Neuronal stem cell (in vitro differentiated cells): ENCODE data around the gene METTL16.

Experiments
- DNase-seq: peaks from one replicate; pipeline ENCODE4 v3.0.0-alpha.2; 2013; ENCODE audit warnings: low spot score
- H2AFZ ChIP-seq: one replicate; pipeline ENCODE4 v1.6.1; 2013; ENCODE audit warnings: mild to moderate bottlenecking, low read length, inconsistent platforms
- H2AK5ac ChIP-seq: 2 replicates; pipeline ENCODE4 v1.6.1; 2013; ENCODE audit warnings: low read depth, mild to moderate bottlenecking, inconsistent platforms, low read length, moderate library complexity, mixed read lengths
- H2BK120ac ChIP-seq: 2 replicates; pipeline ENCODE4 v1.6.1; 2013; ENCODE audit warnings: low read depth, mild to moderate bottlenecking, inconsistent platforms, low read length, moderate library complexity, mixed read lengths
- H2BK12ac ChIP-seq: one replicate; pipeline ENCODE4 v1.6.1; 2013; ENCODE audit warnings: low read length, inconsistent platforms
- H2BK15ac ChIP-seq: 2 replicates; pipeline ENCODE4 v1.6.1; 2013; ENCODE audit warnings: mild to moderate bottlenecking, low read length, inconsistent platforms, mixed read lengths
- H2BK5ac ChIP-seq: one replicate; pipeline ENCODE4 v1.6.1; 2013; ENCODE audit warnings: inconsistent platforms, mild to moderate bottlenecking, low read length, moderate library complexity
- H3K14ac ChIP-seq: one replicate; pipeline ENCODE4 v1.6.1; 2013; ENCODE audit warnings: low read length, inconsistent platforms
- H3K18ac ChIP-seq: 2 replicates; pipeline ENCODE4 v1.6.1; 2013; ENCODE audit warnings: low read length, inconsistent platforms
- H3K23ac ChIP-seq: 2 replicates; pipeline ENCODE4 v1.6.1; 2013; ENCODE audit warnings: low read depth, mild to moderate bottlenecking, mixed read lengths, low read length, inconsistent platforms; ENCODE audit not compliant: poor library complexity
- H3K27ac ChIP-seq: replicated peaks from 3 replicates; pipeline ENCODE4 v1.5.1; 2013; ENCODE audit warnings: low read length, inconsistent platforms
- H3K27me3 ChIP-seq, 3 experiments: 2 replicates each; pipeline ENCODE4 v1.6.1; 2013; ENCODE audit warnings: low read length in 3 of 3, mild to moderate bottlenecking in 2 of 3, inconsistent platforms in 1 of 3, low read depth in 1 of 3, mixed read lengths in 1 of 3, moderate library complexity in 1 of 3; ENCODE audit not compliant: control insufficient read depth in 3 of 3, insufficient read depth in 3 of 3
- H3K36me3 ChIP-seq, 2 donors: replicated peaks in 1 of 2; 2 replicates each; pipeline ENCODE4 v1.6.1; 2013; ENCODE audit warnings: low read length in 2 of 2; ENCODE audit not compliant: control insufficient read depth in 2 of 2, insufficient read depth in 2 of 2
- H3K4ac ChIP-seq: 2 replicates; pipeline ENCODE4 v1.6.1; 2013; ENCODE audit warnings: inconsistent platforms, mild to moderate bottlenecking, low read length, moderate library complexity
- H3K4me1 ChIP-seq, 2 donors: 1 replicate in 1 of 2; 2 replicates in 1 of 2; pipeline ENCODE4 v1.6.1; 2013; ENCODE audit warnings: low read length in 2 of 2, low read depth in 1 of 2; ENCODE audit not compliant: control insufficient read depth in 2 of 2, insufficient read depth in 1 of 2
- H3K4me2 ChIP-seq: one replicate; pipeline ENCODE4 v1.6.1; 2013; ENCODE audit warnings: mild to moderate bottlenecking, low read length, inconsistent platforms; ENCODE audit not compliant: insufficient read depth, poor library complexity, severe bottlenecking
- H3K4me3 ChIP-seq, 2 donors: 2 replicates each; pipeline ENCODE4 v1.5.1; 2013; ENCODE audit warnings: low read length in 2 of 2, mild to moderate bottlenecking in 2 of 2, inconsistent platforms in 1 of 2, moderate library complexity in 1 of 2
- H3K79me1 ChIP-seq: one replicate; pipeline ENCODE4 v1.6.1; 2013; ENCODE audit warnings: low read depth, mild to moderate bottlenecking, inconsistent platforms, low read length, moderate library complexity
- H3K9ac ChIP-seq: one replicate; pipeline ENCODE4 v1.6.1; 2013; ENCODE audit warnings: mild to moderate bottlenecking, low read depth, low read length, inconsistent platforms; ENCODE audit not compliant: poor library complexity
- H3K9me3 ChIP-seq, 2 donors: replicated peaks in 1 of 2; 2 replicates each; pipeline versions ENCODE3 to v1.6.1; 2013; ENCODE audit warnings: low read length in 2 of 2, mild to moderate bottlenecking in 2 of 2, inconsistent platforms in 1 of 2, low read depth in 1 of 2, mixed read lengths in 1 of 2, moderate library complexity in 1 of 2; ENCODE audit not compliant: control insufficient read depth in 2 of 2, insufficient read depth in 1 of 2
- H4K8ac ChIP-seq: one replicate; pipeline ENCODE4 v1.6.1; 2013; ENCODE audit warnings: low read depth, mild to moderate bottlenecking, inconsistent platforms, low read length, moderate library complexity
- H4K91ac ChIP-seq: one replicate; pipeline ENCODE4 v1.6.1; 2013; ENCODE audit warnings: low read length, low read depth, mild to moderate bottlenecking, inconsistent platforms; ENCODE audit not compliant: poor library complexity
- WGBS, 2 donors: extraction: QIAGEN DNeasy Blood & Tissue Kit; methylation state at CpG; one replicate each; pipeline ENCODE4 v1.1.7; 2013; ENCODE audit warnings: missing lambda C conversion rate in 2 of 2, mixed read lengths in 1 of 2; ENCODE audit not compliant: insufficient read length in 2 of 2, insufficient replicate concordance in 1 of 2; ENCODE audit errors: extremely low coverage in 2 of 2; 5-methylcytosine and 5-hydroxymethylcytosine counted together

Gene METTL16

DNA sequence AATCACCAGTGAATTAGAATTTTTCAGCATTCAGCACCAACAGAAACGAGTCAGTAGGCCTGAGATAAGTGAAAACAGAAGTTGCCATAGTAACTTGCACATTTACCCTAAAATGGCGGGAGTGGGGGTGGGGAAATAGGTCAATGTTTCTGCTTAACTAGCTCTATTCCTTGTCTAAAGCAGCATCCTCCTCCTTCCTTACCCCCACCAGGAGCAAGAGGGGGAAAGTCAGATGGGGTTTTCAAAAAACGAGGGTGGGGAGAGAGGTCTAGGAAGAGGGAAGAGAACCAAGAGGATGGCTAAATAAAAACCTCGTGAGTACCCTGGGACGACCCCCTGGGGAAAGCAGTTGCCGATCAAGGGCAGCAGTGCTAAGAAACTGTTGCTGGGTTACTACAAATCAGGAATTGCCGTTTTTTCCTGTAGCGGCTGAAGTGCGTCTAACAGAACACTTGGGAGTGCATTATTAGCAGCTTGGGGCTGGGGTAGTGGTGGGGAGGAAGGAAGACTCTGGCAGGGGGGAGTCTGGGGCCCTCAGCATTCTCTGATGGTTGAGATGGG is 76.4 kb downstream of the METTL16 start:
- Histone ChIP-seq H2AK5ac (peak overlapping the region; percentile 6), H3K23ac (no peak overlapping the region), H3K14ac (no peak overlapping the region), H2BK12ac (no peak overlapping the region), H3K18ac (peak overlapping the region; percentile 25), H3K4me1 (peaks cover 25 to 31% of the 10 kb centered on the region in 2 donors), H2AFZ (peak overlapping the region; percentile 60), H2BK120ac (no peak overlapping the region), H3K27ac (peak overlapping the region; percentile 76), H3K4me3 (peak overlapping the region in 1 of 2 donors; percentile 24), H2BK15ac (no peak overlapping the region), H3K36me3 (peaks cover 12 to 65% of the 10 kb centered on the region in 2 donors), H3K79me1 (no peaks in the 10 kb centered on the region), H3K4ac (no peak overlapping the region), H3K27me3 (no peaks in the 10 kb centered on the region), H3K4me2 (peak overlapping the region; percentile 28), H2BK5ac (no peak overlapping the region), H4K8ac (no peak overlapping the region), H3K9ac (no peak overlapping the region), H3K9me3 (peaks cover 0 to 3% of the 10 kb centered on the region in 2 donors), H4K91ac (no peak overlapping the region)
- peak; percentile 64 for DNase-seq
- WGBS, 2 donors, result no CpG with 5 or more reads among the region's 9 CpGs

DNA sequence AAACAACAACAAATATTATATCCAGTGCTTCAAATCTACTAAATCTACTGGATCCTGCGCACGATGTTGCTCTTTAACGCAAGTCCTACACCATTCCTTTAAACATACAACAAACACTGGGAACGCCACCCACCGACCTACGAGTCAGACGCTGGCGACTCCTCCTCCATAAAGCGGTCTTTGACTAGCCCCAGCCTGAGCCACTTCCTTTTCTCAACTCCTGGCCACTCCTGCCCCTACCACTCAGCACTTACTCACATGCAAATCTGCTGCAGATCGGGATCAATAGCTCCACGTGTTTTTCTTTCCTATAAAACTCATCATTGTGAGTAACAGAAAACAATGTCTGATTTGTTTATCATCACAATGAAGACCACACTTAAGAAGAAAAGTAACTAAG is 78.0 kb downstream of the METTL16 start:
- H2BK5ac ChIP-seq, result no peak overlapping the region
- no peaks in the 10 kb centered on the region for H3K79me1 ChIP-seq
- H2BK120ac ChIP-seq, result no peak overlapping the region
- peaks cover 0 to 3% of the 10 kb centered on the region in 2 donors for H3K9me3 ChIP-seq
- no peak overlapping the region for H3K4me2 ChIP-seq
- no peak overlapping the region for H4K8ac ChIP-seq
- H3K18ac ChIP-seq, result no peak overlapping the region
- H2BK12ac ChIP-seq, result no peak overlapping the region
- peak overlapping the region; percentile 76 for H3K27ac ChIP-seq
- no CpG with 5 or more reads among the region's 11 CpGs for WGBS, 2 donors
- no peak overlapping the region for H3K14ac ChIP-seq
- H3K36me3 ChIP-seq, result peaks cover 9 to 51% of the 10 kb centered on the region in 2 donors
- H2BK15ac ChIP-seq, result no peak overlapping the region
- H3K4me3 ChIP-seq, result no peak overlapping the region
- H2AK5ac ChIP-seq, result no peak overlapping the region
- no peak overlapping the region for H4K91ac ChIP-seq
- H2AFZ ChIP-seq, result no peak overlapping the region
- no peak overlapping the region for H3K4ac ChIP-seq
- H3K4me1 ChIP-seq, result peaks cover 25 to 31% of the 10 kb centered on the region in 2 donors
- H3K9ac ChIP-seq, result no peak overlapping the region
- no peak overlapping the region for H3K23ac ChIP-seq
- no peak for DNase-seq
- no peaks in the 10 kb centered on the region for H3K27me3 ChIP-seq

DNA sequence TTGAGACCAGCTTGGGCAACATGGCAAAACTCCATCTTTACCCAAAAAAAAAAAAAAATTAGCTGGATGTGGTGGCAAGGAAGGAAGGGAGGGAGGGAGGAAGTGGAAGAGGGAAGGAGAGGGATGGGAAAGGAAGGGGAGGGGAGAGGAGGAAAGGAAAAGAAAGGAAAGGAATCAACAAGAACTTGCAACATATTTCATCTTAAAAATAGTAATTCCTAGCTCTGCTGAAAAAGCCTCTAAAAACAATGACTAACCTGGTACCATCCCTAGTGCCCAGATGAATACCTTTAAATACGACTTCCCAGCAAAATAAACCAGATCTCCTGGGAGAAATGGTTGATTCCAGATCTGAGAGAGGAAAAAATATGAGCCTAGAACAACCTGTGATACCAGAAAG is 83.8 kb downstream of the METTL16 start:
- Histone ChIP-seq H3K23ac (no peak overlapping the region), H2BK15ac (no peak overlapping the region), H2BK5ac (no peak overlapping the region), H3K4me2 (no peak overlapping the region), H3K27ac (no peak overlapping the region), H3K27me3 (no peaks in the 10 kb centered on the region), H2BK12ac (no peak overlapping the region), H3K9me3 (peaks cover 0 to 3% of the 10 kb centered on the region in 2 donors), H3K36me3 (peaks cover 3 to 43% of the 10 kb centered on the region in 2 donors), H3K9ac (no peak overlapping the region), H3K4me3 (no peak overlapping the region), H2AK5ac (no peak overlapping the region), H3K4me1 (no peaks in the 10 kb centered on the region), H3K79me1 (no peaks in the 10 kb centered on the region), H2BK120ac (no peak overlapping the region), H3K18ac (no peak overlapping the region), H2AFZ (no peak overlapping the region), H3K14ac (no peak overlapping the region), H4K91ac (no peak overlapping the region), H3K4ac (no peak overlapping the region), H4K8ac (no peak overlapping the region)
- DNase-seq, result no peak
- no CpG with 5 or more reads among the region's 1 CpG for WGBS, 2 donors

DNA sequence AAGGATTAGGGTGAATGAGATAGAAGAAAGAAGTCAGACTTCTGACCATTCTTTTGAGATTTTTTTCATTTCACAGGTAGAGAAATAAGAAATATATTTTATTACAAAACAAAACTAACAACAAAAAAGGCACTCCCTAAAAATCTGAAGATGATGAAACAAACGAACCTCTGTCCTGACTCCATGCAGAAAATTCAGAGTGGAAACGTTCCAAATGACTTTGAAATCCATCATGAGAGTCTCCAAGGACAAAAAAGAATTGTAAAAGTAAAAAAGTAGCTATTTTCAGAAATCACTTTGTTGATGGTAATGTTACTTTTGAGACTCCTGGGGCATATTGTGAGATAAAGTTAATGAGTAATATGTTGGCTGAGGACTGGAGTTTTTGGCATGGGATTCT is 84.5 kb downstream of the METTL16 start:
- WGBS, 2 donors, result no CpG with 5 or more reads among the region's 2 CpGs
- H3K23ac ChIP-seq, result no peak overlapping the region

More for the DNA sequence above, 84.5 kb downstream of the METTL16 start:
- Histone ChIP-seq H4K8ac (no peak overlapping the region), H2BK5ac (no peak overlapping the region), H3K4ac (no peak overlapping the region), H3K9ac (no peak overlapping the region), H3K4me3 (no peak overlapping the region), H3K4me2 (no peak overlapping the region), H3K14ac (no peak overlapping the region), H2BK15ac (no peak overlapping the region), H2BK120ac (no peak overlapping the region), H3K36me3 (peaks cover 2 to 38% of the 10 kb centered on the region in 2 donors), H3K27ac (no peak overlapping the region), H2BK12ac (no peak overlapping the region), H3K27me3 (no peaks in the 10 kb centered on the region), H3K79me1 (no peaks in the 10 kb centered on the region), H3K4me1 (no peaks in the 10 kb centered on the region), H4K91ac (no peak overlapping the region), H2AK5ac (no peak overlapping the region), H3K18ac (no peak overlapping the region), H2AFZ (no peak overlapping the region), H3K9me3 (no peaks in the 10 kb centered on the region)
- DNase-seq, result no peak
